SHP77 treated with DMSO at 0.1 percent for 48 hours (cell line): Measurements from ENCODE around the gene ZFP36.
"Not testable (repeated sequence)": the region's sequence is repeated elsewhere in the genome, so short reads cannot be mapped to it uniquely, and the experiment has no call there.

ENCODE experiments used
- DNase-seq: peaks from one replicate; lab custom pipeline; 2025; lab: John Stamatoyannopoulos, UW

ZFP36 gene

DNA sequence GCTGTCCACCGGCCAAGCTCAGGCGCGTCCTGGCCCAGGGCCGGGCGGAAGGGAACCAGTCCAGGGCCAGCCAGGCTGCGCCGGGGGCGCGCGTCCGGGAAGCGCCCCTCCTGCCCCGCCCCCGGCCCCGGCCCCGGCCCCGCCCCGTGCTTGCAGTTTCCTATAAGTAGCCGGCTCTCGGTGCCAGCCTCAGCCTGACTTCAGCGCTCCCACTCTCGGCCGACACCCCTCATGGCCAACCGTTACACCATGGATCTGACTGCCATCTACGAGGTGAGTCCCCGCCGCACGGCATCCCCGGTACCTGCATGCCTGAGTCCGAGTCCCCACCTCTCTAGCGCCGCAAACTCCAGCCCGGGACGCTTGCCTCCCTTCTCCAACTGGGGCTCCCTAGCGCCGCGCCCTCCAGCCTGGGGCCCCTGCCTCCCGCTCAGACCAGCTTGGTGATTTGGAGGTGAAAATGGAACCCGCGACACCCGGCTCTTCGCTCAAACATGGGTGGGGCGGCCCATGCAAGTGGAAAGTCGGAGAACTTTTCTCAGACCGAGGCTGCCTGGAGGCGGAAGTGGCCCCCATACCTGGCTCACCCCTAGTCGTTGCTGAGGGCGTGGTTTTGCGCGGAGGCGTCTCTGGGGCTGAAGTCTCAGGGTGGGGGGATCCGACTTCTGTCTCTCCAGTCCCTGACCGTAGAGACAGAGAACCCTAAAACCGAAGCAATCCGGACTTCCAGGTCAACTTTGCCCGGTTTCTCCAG is at the start of gene ZFP36:
TSS of gene ZFP36 (plus strand) at position 192 of the 754 bp plus-strand sequence. CDS start at position 250, 58 bp downstream.
- peak; percentile 67 for DNase-seq

DNA sequence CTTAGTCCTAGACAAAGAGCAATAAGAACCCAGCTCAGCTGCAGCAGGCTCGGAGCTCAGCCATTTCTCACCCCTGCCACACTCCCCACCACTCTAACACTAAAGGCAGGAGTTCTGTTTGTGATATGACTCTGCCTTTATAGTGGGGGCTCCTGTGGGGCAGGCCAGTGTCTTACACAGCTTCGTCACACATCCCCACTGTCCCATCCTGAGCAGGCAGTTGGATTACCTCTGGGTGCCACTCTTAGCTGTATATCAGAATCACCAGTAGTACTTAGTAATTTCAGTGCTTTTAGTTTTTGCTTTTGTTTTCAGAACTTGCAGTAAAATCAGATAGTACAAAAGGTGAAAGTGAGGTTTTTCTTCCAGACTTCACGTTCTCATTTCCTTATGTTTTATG is 47.6 kb upstream of the ZFP36 start:
- no peak for DNase-seq

DNA sequence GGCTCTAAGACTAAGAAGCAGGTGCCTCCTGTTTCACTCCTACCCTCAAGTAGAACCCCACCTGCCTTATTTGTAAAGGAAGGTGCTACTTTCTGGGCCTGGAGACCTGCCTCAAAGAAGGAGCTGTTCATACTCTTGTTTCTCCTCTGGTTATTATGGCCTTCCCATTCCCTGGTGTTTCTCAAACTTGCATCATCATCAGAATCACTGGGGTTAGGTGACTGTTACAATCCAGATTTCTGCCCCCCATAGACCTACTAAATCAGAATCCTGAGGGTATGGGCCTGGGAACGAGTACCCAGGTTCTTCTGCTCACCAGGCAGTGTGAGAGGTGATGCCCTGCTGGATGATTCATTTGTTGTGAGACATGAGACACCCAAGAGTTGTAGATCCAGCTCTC is 46.0 kb upstream of the ZFP36 start:
- DNase-seq = no peak

GRCh38 chr19:39362682-39363657 is 43.7 kb upstream of the ZFP36 start:
- no peak for DNase-seq

- DNase-seq = no peak
These were observed 42.7 kb upstream of the ZFP36 start for GRCh38 chr19:39363901-39364457.

DNA sequence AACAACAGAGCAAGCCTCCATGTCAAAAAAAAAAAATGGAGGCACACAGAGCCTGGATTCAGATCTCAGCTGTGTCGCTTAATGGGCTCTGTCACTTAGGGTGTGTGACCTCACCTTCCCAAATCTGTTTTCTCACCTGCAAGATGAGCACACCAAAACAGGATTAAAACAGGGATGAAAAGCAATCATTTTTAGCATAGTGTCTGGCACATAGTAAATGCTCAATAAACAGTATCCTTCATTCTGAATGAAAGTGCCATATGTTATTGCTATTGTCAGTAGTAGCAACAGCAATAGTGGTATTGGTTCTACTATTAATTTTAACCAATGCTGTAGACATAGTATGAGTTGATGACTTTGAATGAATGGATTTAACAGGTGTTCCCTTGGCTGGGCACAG is 41.1 kb upstream of the ZFP36 start:
- no peak for DNase-seq

GRCh38 chr19:39369200-39369599 is 37.4 kb upstream of the ZFP36 start:
- DNase-seq = no peak

- no peak for DNase-seq
These were observed 35.9 kb upstream of the ZFP36 start for GRCh38 chr19:39370735-39371134.

GRCh38 chr19:39372047-39372802 is 34.4 kb upstream of the ZFP36 start:
- DNase-seq = no peak

GRCh38 chr19:39372941-39373340 is 33.7 kb upstream of the ZFP36 start:
- DNase-seq = no peak

DNA sequence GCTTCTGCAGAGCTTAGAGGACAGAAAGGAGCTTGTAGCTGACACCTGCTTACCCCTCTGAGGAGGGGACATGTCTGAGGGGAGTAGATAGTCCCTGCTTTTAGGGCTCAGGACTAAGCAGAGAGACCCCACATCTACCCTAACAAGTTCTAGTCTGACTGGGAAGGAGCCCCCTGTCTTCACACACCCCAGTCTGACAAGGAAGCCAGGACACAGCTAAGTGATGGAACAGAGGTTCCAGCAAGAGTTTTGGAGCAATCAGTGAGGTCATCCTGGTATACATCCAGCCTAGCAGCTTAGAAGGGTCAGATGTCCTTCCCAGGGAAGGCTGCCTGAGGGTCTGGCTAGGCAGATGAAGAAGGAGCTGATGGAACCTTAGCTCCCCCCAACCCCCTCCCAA is 30.7 kb upstream of the ZFP36 start:
- DNase-seq = no peak

GRCh38 chr19:39377373-39378362 is 29.0 kb upstream of the ZFP36 start:
- no peak for DNase-seq

- DNase-seq = not testable (repeated sequence)
These were observed 27.3 kb upstream of the ZFP36 start for GRCh38 chr19:39379366-39379765.

- DNase-seq = no peak
These were observed 26.7 kb upstream of the ZFP36 start for GRCh38 chr19:39379865-39380396.

GRCh38 chr19:39380521-39381502 is 25.8 kb upstream of the ZFP36 start:
- no peak for DNase-seq

GRCh38 chr19:39381910-39382611 is 24.6 kb upstream of the ZFP36 start:
- no peak for DNase-seq

DNA sequence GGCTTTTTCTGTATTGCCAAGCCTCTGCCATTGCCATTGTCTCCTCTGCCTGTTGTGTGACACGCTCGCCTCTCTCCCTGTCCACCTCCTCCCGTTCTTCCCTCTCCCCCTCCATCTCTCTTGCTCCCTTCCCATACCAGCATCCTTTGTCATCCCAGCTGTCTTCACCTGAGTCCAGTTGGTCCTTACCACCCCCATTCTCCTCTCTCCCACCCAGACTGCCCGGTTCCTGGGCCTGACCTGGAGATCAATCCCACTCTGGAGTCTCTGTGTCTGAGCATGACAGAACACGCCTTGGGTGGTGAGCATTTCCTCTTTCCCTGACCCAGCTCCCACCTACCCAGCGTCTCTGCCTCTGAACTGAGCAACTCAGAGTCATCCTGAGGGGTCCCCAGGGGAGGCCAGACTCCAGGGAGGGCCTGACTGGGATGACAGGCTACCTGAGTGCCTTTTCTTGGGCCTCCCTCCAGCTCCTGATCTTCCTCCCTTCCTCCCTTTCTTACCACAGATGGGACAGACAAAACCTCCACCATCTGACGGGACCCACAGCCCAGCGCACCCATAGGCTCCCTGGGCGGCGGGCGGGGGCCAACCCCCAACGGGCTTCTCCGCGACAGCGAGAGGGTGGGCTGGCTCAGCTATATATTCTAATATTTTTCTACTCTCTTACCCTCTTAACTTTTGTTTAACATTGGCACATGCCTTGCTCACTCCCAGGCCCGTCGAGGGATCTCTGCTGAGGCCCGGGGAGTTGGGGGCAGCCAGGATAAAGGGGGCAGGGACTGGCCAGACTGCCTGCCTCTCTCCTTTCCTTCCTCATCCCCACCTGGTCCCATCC is 23.4 kb upstream of the ZFP36 start:
- no peak for DNase-seq
